ENCODE data around the gene HLA-DMB. TPM values are rescaled to one million over a fixed set of nuclear protein-coding genes. Genes with fewer than 3 reads are reported as not detected.

HLA-DMB gene
- total RNA-seq, 4 donors from 2014 or later, result 15.0 to 30.2 (median 18.1) TPM

- TF ChIP-seq, protein P1, sequence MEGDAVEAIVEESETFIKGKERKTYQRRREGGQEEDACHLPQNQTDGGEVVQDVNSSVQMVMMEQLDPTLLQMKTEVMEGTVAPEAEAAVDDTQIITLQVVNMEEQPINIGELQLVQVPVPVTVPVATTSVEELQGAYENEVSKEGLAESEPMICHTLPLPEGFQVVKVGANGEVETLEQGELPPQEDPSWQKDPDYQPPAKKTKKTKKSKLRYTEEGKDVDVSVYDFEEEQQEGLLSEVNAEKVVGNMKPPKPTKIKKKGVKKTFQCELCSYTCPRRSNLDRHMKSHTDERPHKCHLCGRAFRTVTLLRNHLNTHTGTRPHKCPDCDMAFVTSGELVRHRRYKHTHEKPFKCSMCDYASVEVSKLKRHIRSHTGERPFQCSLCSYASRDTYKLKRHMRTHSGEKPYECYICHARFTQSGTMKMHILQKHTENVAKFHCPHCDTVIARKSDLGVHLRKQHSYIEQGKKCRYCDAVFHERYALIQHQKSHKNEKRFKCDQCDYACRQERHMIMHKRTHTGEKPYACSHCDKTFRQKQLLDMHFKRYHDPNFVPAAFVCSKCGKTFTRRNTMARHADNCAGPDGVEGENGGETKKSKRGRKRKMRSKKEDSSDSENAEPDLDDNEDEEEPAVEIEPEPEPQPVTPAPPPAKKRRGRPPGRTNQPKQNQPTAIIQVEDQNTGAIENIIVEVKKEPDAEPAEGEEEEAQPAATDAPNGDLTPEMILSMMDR (IDR thresholded peaks at IDR 0.05), result no peak
- TF ChIP-seq POLR2AphosphoS5 (IDR thresholded peaks at IDR 0.05) (no peak), EP300 (IDR thresholded peaks at IDR 0.05) (no peak), POLR2A (IDR thresholded peaks at IDR 0.05) (no peak)
- Histone ChIP-seq H3K9me3 (no peaks in the 10 kb centered on the region), H3K36me3 (peaks cover under 1% of the 10 kb centered on the region), H3K4me3 (no peak overlapping the region), H3K27me3 (peaks cover 4% of the 10 kb centered on the region), H3K4me1 (no peaks in the 10 kb centered on the region), H3K27ac (no peak overlapping the region)
- DNase-seq (ENCODE audit: low spot score in 2 of 2), result no peak
- 78% methylated on average over 1 of the region's 1 CpG for WGBS
These were observed 34.3 kb downstream of the HLA-DMB start for GRCh38 chr6:32906539-32906938.

DNA sequence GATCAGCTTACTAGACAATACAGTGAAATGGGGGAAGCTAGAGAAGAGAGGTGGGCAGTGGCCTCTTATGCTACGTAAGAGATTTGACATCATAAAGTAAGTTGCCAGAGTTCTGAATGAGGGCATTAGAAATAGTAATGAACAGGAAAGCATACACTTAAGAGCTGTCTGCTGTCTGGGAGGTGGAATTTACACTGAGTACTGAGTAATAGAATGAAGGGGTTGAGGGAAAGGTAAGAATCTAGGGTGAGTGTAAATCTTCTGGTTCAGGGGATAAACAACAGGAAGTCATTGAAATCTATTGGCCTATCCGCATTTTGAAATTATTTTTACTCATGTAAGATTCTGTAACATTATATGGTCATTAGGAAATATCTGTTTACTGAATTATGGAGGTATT lies 35.8 kb downstream of the HLA-DMB start:
- Histone ChIP-seq H3K9me3 (no peaks in the 10 kb centered on the region), H3K4me1 (no peaks in the 10 kb centered on the region), H3K36me3 (peaks cover 7% of the 10 kb centered on the region), H3K27me3 (no peaks in the 10 kb centered on the region), H3K27ac (no peak overlapping the region), H3K4me3 (no peak overlapping the region)
- WGBS, result 70% methylated on average over 2 of the region's 2 CpGs
- DNase-seq (ENCODE audit: low spot score in 2 of 2), result no peak
- TF ChIP-seq POLR2AphosphoS5 (IDR thresholded peaks at IDR 0.05), result no peak
- no peak for TF ChIP-seq EP300 (IDR thresholded peaks at IDR 0.05)
- TF ChIP-seq POLR2A (IDR thresholded peaks at IDR 0.05), result no peak

- Histone ChIP-seq H3K4me1 (no peaks in the 10 kb centered on the region), H3K27me3 (no peaks in the 10 kb centered on the region), H3K4me3 (no peak overlapping the region), H3K27ac (no peak overlapping the region), H3K9me3 (no peaks in the 10 kb centered on the region), H3K36me3 (peaks cover 7% of the 10 kb centered on the region)
- TF ChIP-seq POLR2AphosphoS5 (IDR thresholded peaks at IDR 0.05) (no peak), POLR2A (IDR thresholded peaks at IDR 0.05) (no peak), EP300 (IDR thresholded peaks at IDR 0.05) (no peak)
- TF ChIP-seq, protein P1 (IDR thresholded peaks at IDR 0.05), result no peak
- no peak for DNase-seq (ENCODE audit: low spot score in 2 of 2)
These were observed 36.9 kb downstream of the HLA-DMB start for GRCh38 chr6:32903952-32904351.

GRCh38 chr6:32895006-32895345 lies 45.9 kb downstream of the HLA-DMB start:
- TF ChIP-seq EP300 (IDR thresholded peaks at IDR 0.05) (no peak), POLR2AphosphoS5 (IDR thresholded peaks at IDR 0.05) (peak in 1 of 3 donors; percentile 2), POLR2A (IDR thresholded peaks at IDR 0.05) (no peak)
- TF ChIP-seq, protein P1 (IDR thresholded peaks at IDR 0.05), result no peak
- Histone ChIP-seq H3K27me3 (no peaks in the 10 kb centered on the region), H3K9me3 (no peaks in the 10 kb centered on the region), H3K36me3 (no peaks in the 10 kb centered on the region), H3K4me3 (peak overlapping the region; percentile 70), H3K27ac (peak overlapping the region; percentile 88), H3K4me1 (peaks cover 20% of the 10 kb centered on the region)
- no peak for DNase-seq (ENCODE audit: low spot score in 2 of 2)
- WGBS, result 0% methylated on average over 8 of the region's 8 CpGs

GRCh38 chr6:32894085-32895005 lies 46.5 kb downstream of the HLA-DMB start:
- peak; percentile 94 to 96 for DNase-seq (ENCODE audit: low spot score in 2 of 2)
- no peaks in the 10 kb centered on the region for H3K36me3 ChIP-seq
- peaks cover 20% of the 10 kb centered on the region for H3K4me1 ChIP-seq
- H3K4me3 ChIP-seq, result peak overlapping the region; percentile 70
- TF ChIP-seq POLR2AphosphoS5 (IDR thresholded peaks at IDR 0.05), result peak in 2 of 3 donors; percentile 13 to 14
- TF ChIP-seq, protein P1 (IDR thresholded peaks at IDR 0.05), result no peak
- peak in 1 of 2 donors; percentile 22 for TF ChIP-seq POLR2A (IDR thresholded peaks at IDR 0.05)
- peak; percentile 5 for TF ChIP-seq EP300 (IDR thresholded peaks at IDR 0.05)
- peak overlapping the region; percentile 88 for H3K27ac ChIP-seq
- H3K27me3 ChIP-seq, result no peaks in the 10 kb centered on the region
- under 1% methylated on average over 26 of the region's 61 CpGs for WGBS
- H3K9me3 ChIP-seq, result no peaks in the 10 kb centered on the region
